Ovary (tissue), 9 donors: ENCODE results near the gene SLC16A9. TPM values are rescaled to one million over a fixed set of nuclear protein-coding genes. Genes with fewer than 3 reads are reported as not detected.

Experiments used
- DNase-seq, 5 donors: peaks; one replicate each; pipeline ENCODE4 v3.0.0-alpha.2; 2019 to 2020
- H3K27ac ChIP-seq, 2 donors: fragments of 200-600 bp; one replicate each; pipeline versions ENCODE4 v1.5.1 to v1.8.0; 2019 to 2022
- H3K27me3 ChIP-seq: fragments of 200-600 bp; one replicate; pipeline ENCODE4 v1.8.0; 2022
- H3K36me3 ChIP-seq: fragments of 200-600 bp; sonication (generic); one replicate; pipeline ENCODE4 v1.5.1; 2019
- H3K4me1 ChIP-seq: one replicate; pipeline ENCODE4 v1.8.1; 2013; ENCODE audit warnings: mild to moderate bottlenecking, moderate library complexity; ENCODE audit not compliant: insufficient read depth
- H3K4me3 ChIP-seq: fragments of 200-600 bp; sonication (generic); one replicate; pipeline ENCODE4 v1.5.1; 2017
- H3K9me3 ChIP-seq, 2 donors: fragments of 200-600 bp in 1 of 2; sonication (generic) in 1 of 2; one replicate each; pipeline versions ENCODE4 v1.5.1 to v1.8.1; 2013 to 2019; ENCODE audit warnings: mild to moderate bottlenecking in 1 of 2, moderate library complexity in 1 of 2
- EP300 ChIP-seq: sonication (generic); formaldehyde crosslinking; IDR thresholded peaks from one replicate; pipeline ENCODE4 v1.6.1; 2017; ENCODE audit warnings: antibody characterized with exemption
- POLR2A ChIP-seq: fragments of 450-650 bp; IDR thresholded peaks from one replicate; pipeline ENCODE4 v1.6.1; 2017; ENCODE audit warnings: antibody characterized with exemption, mild to moderate bottlenecking, moderate library complexity
- WGBS, 3 donors: extraction: QIAGEN DNeasy Blood & Tissue Kit in 1 of 3; methylation state at CpG; one replicate each; pipeline versions ENCODE4 v1.1.5 to v1.1.7; 2013 to 2017; 5-methylcytosine and 5-hydroxymethylcytosine counted together
- intact Hi-C, 4 donors: fragments of 100-400 bp; cut with DNase I; formaldehyde crosslinking; loops; one replicate each; pipeline versions ENCODE4 v1.11.0 to v1.15.1; 2022 to 2023
- polyA plus RNA-seq, 2 donors: library from polyadenylated mRNA; stranded (reverse); fragments of 200-250 nt in 1 of 2; fragments of 350-450 nt in 1 of 2; fragmentation: Illumina TruSeq in 1 of 2; extraction: RNeasy Lipid Tissue Mini Kit (QIAGEN cat#74804) in 1 of 2; gene quantifications; one replicate each; pipeline ENCODE4 v1.2.3, GENCODE V29; 2013 to 2014
- total RNA-seq, 7 donors: library from RNA; depleted of rRNA in 2 of 7; stranded (reverse); fragments of >200 nt in 2 of 7; fragmentation: NEBNext Ultra II Directional in 3 of 7; extraction: Animal tissue kit (Norgen Biotek cat#: 25700) in 3 of 7; gene quantifications; one replicate each; pipeline versions ENCODE4 v1.1.0 to v1.2.4, GENCODE V29; 2016 to 2023
- TF ChIP-seq, protein P1 (sequence below), 3 donors: fragments of 450-650 bp in 2 of 3; fragments of 200-600 bp in 1 of 3; IDR thresholded peaks; one replicate each; pipeline versions ENCODE4 v1.5.1 to v1.8.0; 2016 to 2022; ENCODE audit warnings: antibody characterized with exemption in 3 of 3, mild to moderate bottlenecking in 1 of 3
- donor health status: DM: no; HTN: no; CAD: no; lungs with moderate emphysema.
- donor health status: DM: no; HTN: no; CAD: no.
- donor health status: Bipolar disorder and iron deficiency.
- donor health status: DM: yes; HTN: yes; CAD: no.
- donor health status: DM: no; HTN: no; CAD: no.
- donor health status: DM: yes; HTN: yes; CAD: no.

The SLC16A9 gene
- total and polyA plus RNA-seq, 9 donors: 8.1 to 41.5 (median 30.7) TPM

DNA sequence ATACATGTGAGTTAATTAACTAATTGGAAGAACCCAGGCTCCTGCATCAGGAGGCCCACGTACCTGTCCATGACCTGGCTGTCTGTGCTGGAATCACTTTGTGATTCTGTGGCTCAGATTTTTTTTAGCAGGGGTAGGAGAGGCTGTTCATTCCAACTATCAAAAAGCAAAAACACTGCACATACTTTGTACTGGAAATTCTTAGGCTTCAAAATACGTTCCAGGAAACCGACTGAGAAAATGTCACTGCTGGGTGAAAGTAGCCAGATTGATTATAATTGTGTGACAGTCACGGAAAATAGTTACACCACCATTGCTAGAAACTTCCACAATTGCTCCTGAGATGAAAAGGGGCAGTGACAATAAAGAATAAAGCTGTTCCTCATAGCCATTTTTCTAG is 91.0 kb downstream of the SLC16A9 start:
- WGBS, 3 donors: 8 to 12% (median 10%) methylated on average over 4 of the region's 4 CpGs
- intact Hi-C loops: no loop called here
- Histone ChIP-seq H3K9me3 (no peaks in the 10 kb centered on the region), H3K27ac (peak overlapping the region in 1 of 2 donors; percentile 31), H3K27me3 (no peaks in the 10 kb centered on the region), H3K4me1 (peaks cover 2% of the 10 kb centered on the region), H3K36me3 (no peaks in the 10 kb centered on the region), H3K4me3 (no peak overlapping the region)
- DNase-seq: no peak
- no peak for TF ChIP-seq EP300
- no peak for TF ChIP-seq POLR2A
- TF ChIP-seq, protein P1, sequence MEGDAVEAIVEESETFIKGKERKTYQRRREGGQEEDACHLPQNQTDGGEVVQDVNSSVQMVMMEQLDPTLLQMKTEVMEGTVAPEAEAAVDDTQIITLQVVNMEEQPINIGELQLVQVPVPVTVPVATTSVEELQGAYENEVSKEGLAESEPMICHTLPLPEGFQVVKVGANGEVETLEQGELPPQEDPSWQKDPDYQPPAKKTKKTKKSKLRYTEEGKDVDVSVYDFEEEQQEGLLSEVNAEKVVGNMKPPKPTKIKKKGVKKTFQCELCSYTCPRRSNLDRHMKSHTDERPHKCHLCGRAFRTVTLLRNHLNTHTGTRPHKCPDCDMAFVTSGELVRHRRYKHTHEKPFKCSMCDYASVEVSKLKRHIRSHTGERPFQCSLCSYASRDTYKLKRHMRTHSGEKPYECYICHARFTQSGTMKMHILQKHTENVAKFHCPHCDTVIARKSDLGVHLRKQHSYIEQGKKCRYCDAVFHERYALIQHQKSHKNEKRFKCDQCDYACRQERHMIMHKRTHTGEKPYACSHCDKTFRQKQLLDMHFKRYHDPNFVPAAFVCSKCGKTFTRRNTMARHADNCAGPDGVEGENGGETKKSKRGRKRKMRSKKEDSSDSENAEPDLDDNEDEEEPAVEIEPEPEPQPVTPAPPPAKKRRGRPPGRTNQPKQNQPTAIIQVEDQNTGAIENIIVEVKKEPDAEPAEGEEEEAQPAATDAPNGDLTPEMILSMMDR (IDR thresholded peaks at IDR 0.05): no peak

DNA sequence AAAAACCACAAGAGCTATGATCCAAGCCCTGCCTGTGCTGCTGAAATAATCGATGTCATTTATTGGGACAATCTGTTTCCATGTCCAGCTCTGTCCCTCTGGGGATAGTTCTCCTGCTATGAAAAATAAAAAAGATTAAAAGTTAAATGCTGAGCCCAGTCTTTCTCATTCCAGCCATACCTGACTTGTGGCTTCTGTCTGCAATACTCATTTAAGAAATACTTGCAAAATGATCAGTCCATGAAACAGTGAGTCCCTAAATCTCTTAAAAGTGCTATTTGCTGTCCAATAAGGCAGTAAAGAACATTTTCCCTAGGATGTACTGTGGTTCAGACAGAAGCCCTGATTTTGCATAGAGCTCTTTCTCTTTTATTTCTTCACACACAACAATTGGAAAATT is 91.7 kb downstream of the SLC16A9 start:
- H3K27ac ChIP-seq: peak overlapping the region in 1 of 2 donors; percentile 31

DNA sequence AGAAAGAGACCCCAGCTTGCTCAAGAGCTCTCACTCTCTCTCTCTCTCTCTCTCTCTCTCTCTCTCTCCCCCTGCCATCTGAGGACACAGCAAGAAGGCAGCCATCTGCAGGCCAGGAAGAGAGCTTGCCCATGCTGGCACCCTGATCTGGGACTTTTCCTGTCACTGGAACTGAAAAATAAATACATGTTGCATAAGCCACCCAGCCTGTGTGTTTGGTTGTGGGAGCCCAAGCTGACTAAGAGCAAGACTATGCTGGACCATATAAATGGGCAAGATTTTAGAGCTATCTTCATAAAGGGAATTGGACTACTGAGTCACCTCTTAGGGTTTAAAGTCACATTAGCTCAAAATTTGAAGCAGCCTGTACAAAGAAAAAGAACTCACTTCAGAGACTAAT is 98.6 kb downstream of the SLC16A9 start:
- no peaks in the 10 kb centered on the region for H3K27me3 ChIP-seq
- no peak overlapping the region for H3K4me3 ChIP-seq
- H3K36me3 ChIP-seq: no peaks in the 10 kb centered on the region
- no peaks in the 10 kb centered on the region for H3K4me1 ChIP-seq
- no peak overlapping the region for H3K27ac ChIP-seq
- no peak for DNase-seq
- TF ChIP-seq POLR2A (no peak), EP300 (no peak)
- TF ChIP-seq, protein P1 (IDR thresholded peaks at IDR 0.05): no peak
- intact Hi-C loops: no loop called here
- no peaks in the 10 kb centered on the region for H3K9me3 ChIP-seq

More for the DNA sequence above, 91.7 kb downstream of the SLC16A9 start:
- WGBS, 3 donors: 23 to 28% (median 23%) methylated on average over 1 of the region's 1 CpG
- Histone ChIP-seq H3K27me3 (no peaks in the 10 kb centered on the region), H3K9me3 (no peaks in the 10 kb centered on the region), H3K36me3 (no peaks in the 10 kb centered on the region), H3K4me1 (peaks cover 2% of the 10 kb centered on the region), H3K4me3 (no peak overlapping the region)
- DNase-seq: no peak
- intact Hi-C loops: no loop called here
- no peak for TF ChIP-seq POLR2A
- TF ChIP-seq, protein P1 (IDR thresholded peaks at IDR 0.05): no peak
- TF ChIP-seq EP300: no peak

DNA sequence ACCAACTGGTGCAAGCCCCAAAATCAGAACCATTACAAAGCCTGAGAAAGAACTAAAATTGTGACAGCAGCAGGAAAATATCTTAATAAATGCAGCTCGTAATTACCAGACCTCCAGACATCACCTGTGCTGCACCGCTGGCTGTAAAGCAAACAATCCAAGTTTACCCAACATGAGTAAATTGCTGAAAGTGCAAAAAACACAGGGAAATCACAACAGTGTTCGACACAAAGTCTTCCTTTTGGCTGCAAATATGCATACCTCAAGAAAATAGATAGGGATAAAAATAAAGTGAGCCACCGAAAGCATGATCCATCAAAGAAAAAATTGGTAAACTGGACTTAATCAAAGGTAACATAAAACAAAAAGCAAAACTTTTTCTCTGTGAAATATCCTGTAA is 101.7 kb downstream of the SLC16A9 start:
- no peak for DNase-seq
- Histone ChIP-seq H3K36me3 (no peaks in the 10 kb centered on the region), H3K4me3 (no peak overlapping the region), H3K4me1 (no peaks in the 10 kb centered on the region), H3K27ac (no peak overlapping the region), H3K9me3 (no peaks in the 10 kb centered on the region), H3K27me3 (no peaks in the 10 kb centered on the region)
- 40 to 50% (median 43%) methylated on average over 4 of the region's 4 CpGs for WGBS, 3 donors
- intact Hi-C loops: no loop called here
- no peak for TF ChIP-seq POLR2A
- no peak for TF ChIP-seq EP300
- TF ChIP-seq, protein P1 (IDR thresholded peaks at IDR 0.05): no peak

DNA sequence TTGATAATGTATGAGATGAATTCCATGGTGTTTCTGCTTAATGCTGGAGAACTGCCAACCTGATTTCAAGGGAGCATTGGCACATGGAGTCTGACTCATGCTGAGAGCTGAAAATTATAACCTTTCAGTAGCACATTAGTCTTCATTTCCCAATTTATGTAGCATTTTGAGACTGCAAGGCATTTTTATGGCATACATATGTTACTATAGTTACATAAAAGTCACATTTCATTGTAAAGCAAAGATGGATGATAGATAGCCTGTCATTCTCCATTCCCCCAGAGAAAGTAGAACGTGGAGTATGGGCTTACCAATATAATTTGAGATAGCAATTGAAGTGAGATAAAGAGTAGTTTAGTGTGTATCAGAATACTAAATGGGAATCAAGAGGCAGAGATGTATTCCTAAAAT is 103.1 kb downstream of the SLC16A9 start:
- no peak overlapping the region for H3K4me3 ChIP-seq

More for the DNA sequence above, 103.1 kb downstream of the SLC16A9 start:
- Histone ChIP-seq H3K4me1 (no peaks in the 10 kb centered on the region), H3K27ac (no peak overlapping the region), H3K36me3 (no peaks in the 10 kb centered on the region), H3K27me3 (no peaks in the 10 kb centered on the region), H3K9me3 (no peaks in the 10 kb centered on the region)
- TF ChIP-seq, protein P1 (IDR thresholded peaks at IDR 0.05): no peak
- no peak for DNase-seq
- intact Hi-C loops: no loop called here
- WGBS, 3 donors: 83 to 90% (median 89%) methylated on average over 1 of the region's 1 CpG
